Measurements from ENCODE around the gene PRR12.
A peak's percentile ranks its signal among the peaks of the same experiment; 100 is the strongest.

Gene PRR12

DNA sequence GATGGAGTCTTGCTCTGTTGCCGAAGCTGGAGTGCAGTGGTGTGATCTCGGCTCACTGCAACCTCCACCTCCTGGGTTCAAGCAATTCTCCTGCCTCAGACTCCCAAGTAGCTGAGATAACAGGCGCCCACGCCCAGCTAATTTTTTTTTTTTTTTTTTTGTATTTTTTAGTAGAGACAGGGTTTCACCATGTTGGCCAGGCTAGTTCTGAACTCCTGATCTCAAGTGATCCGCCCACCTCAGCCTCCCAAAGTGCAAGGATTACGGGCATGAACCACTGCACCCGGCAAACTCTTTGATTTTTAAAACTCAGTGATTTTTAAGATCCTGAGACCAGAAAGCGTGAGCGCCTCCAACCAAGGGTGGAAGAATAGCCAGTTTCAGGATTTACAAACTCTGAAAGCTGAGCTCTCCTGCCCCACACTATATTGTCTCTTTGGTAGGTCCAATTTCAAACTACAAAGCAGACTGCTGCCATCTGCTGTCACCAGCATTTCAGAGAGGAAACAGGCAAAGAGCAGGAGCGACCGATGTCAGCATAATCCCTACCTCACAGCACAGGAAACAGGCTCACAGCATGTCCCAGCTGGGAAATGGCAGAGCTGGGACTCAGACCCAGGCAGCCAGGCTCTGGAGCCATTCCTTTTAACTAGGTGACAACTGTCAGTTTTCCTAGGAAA lies 19.8 kb upstream of the PRR12 start:
- no peak for DNase-seq (ENCODE audit: low spot score)
- TF ChIP-seq, protein P1, sequence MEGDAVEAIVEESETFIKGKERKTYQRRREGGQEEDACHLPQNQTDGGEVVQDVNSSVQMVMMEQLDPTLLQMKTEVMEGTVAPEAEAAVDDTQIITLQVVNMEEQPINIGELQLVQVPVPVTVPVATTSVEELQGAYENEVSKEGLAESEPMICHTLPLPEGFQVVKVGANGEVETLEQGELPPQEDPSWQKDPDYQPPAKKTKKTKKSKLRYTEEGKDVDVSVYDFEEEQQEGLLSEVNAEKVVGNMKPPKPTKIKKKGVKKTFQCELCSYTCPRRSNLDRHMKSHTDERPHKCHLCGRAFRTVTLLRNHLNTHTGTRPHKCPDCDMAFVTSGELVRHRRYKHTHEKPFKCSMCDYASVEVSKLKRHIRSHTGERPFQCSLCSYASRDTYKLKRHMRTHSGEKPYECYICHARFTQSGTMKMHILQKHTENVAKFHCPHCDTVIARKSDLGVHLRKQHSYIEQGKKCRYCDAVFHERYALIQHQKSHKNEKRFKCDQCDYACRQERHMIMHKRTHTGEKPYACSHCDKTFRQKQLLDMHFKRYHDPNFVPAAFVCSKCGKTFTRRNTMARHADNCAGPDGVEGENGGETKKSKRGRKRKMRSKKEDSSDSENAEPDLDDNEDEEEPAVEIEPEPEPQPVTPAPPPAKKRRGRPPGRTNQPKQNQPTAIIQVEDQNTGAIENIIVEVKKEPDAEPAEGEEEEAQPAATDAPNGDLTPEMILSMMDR (IDR thresholded peaks at IDR 0.05; ENCODE audit: extremely low read depth, insufficient read depth, missing control alignments) = peak; percentile 29

DNA sequence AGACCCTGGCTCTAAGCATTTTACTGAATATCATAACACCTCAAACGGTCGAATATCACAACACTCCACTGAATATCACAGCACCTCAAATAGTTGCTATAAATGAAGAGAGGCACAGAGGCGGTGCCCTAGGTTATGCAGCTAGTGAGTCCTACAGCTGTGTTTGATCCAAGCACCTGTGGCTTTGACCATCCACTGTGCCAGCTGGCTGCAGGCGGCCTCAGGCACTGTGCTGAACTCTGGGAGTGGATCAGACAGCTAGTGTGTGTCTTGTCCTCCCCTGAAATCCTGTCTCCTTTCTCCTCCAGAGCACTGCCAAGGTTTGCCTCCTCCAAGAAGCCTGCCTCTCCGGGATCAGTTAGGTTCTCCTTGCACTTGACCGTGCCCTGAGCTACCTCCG lies 18.0 kb upstream of the PRR12 start:
- in situ Hi-C loops (cut with MboI; ENCODE audit: low pct_unique_long_range_greater_than_20kb, low sequenced_read_pairs, unreplicated experiment) = no loop called here
- TF ChIP-seq, protein P1 (IDR thresholded peaks at IDR 0.05; ENCODE audit: extremely low read depth, insufficient read depth, missing control alignments) = no peak
- DNase-seq (ENCODE audit: low spot score) = no peak

More for the DNA sequence above, 19.8 kb upstream of the PRR12 start:
- in situ Hi-C loops (cut with MboI; ENCODE audit: low pct_unique_long_range_greater_than_20kb, low sequenced_read_pairs, unreplicated experiment) = no loop called here

DNA sequence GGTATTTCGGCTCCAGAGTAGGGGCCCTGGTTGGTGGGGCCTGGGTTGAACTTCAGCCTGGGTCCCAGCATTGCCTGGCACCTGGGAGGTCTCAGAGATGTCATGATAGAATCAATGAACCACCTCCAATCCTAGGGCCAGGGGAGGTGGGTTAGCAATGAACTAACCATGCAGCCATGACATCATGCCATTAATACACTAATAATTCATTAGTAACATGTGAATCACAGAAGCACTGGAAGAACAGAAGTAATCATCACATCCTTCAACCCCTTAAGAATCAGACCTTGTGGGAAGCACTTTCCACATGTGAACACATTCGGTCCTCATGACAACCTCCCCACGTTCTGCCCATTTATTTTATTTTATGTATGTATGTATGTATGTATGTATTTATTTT lies 17.6 kb upstream of the PRR12 start:
- no peak for DNase-seq (ENCODE audit: low spot score)
- in situ Hi-C loops (cut with MboI; ENCODE audit: low pct_unique_long_range_greater_than_20kb, low sequenced_read_pairs, unreplicated experiment) = no loop called here
- TF ChIP-seq, protein P1 (IDR thresholded peaks at IDR 0.05; ENCODE audit: extremely low read depth, insufficient read depth, missing control alignments) = no peak

DNA sequence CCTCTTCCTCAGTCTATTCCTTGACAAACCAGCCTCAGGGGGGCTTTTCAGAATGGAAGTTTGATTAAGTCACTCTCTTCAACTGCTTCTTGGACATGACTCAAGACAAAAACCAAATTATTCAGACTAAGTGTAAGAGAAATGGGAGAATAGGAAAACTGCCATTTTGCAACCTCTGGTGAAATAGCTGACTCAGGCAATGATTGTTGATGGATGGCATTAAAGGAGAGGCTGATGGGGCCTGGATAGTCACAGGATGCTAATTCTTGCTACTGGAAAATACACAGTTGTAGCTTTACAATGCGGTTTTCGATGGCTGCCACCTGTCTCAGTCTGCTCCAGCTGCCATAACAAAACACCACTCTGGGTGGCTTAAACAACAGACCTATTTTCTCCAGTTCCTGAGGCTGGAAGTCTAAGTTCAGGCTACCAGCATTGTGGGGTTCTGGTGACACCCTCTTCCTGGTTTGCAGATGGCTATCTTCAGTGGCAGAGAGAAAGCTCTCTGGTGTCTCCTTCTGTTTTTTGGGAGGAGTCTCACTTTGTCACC lies 16.7 kb upstream of the PRR12 start:
- no peak for DNase-seq (ENCODE audit: low spot score)
- TF ChIP-seq, protein P1 (IDR thresholded peaks at IDR 0.05; ENCODE audit: extremely low read depth, insufficient read depth, missing control alignments) = no peak
- in situ Hi-C loops (cut with MboI; ENCODE audit: low pct_unique_long_range_greater_than_20kb, low sequenced_read_pairs, unreplicated experiment) = no loop called here

DNA sequence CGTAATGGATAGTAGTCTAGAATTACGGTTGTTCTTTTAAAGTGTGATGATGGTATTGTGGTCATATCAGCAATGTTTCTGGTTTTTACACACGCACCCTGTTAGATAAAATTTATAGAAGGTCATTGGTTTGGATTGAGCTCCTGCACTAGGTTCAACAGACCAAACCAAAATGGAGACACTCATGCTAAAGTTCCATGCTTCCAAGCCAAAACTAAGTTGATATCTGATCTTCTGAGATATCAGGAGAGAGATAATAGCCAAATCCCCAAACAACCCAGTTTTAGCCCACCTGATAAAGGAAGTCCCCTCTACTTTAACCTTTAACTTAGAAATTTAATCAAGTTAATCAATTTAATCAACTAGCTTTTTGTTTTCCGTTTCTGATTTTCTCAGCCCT lies 11.8 kb upstream of the PRR12 start:
- in situ Hi-C loops (cut with MboI; ENCODE audit: low pct_unique_long_range_greater_than_20kb, low sequenced_read_pairs, unreplicated experiment) = no loop called here
- DNase-seq (ENCODE audit: low spot score) = no peak
- TF ChIP-seq, protein P1 (IDR thresholded peaks at IDR 0.05; ENCODE audit: extremely low read depth, insufficient read depth, missing control alignments) = no peak

DNA sequence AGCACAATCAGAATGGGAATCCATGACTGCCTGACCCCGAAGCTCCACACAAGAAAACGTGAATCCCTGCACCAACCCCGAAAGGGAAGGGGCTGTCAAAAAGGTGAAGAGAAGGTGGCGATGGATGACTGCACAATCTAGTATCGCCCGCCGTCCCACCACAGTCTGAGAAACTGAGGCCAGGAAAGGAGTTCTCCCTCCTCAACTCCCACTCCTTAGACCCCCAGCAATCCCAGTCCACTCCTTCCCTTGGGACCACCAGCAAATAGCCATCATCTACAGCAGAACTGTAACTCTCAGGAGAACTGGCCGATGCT lies 11.1 kb upstream of the PRR12 start:
- no peak for DNase-seq (ENCODE audit: low spot score)
- TF ChIP-seq, protein P1 (IDR thresholded peaks at IDR 0.05; ENCODE audit: extremely low read depth, insufficient read depth, missing control alignments) = no peak
- in situ Hi-C loops (cut with MboI; ENCODE audit: low pct_unique_long_range_greater_than_20kb, low sequenced_read_pairs, unreplicated experiment) = no loop called here

All from GM13977 (cell line).